ENCODE data around the gene SHC2. TPM values are rescaled to one million over a fixed set of nuclear protein-coding genes. Genes with fewer than 3 reads are reported as not detected.
A peak's percentile ranks its signal among the peaks of the same experiment; 100 is the strongest.

The SHC2 gene
- total and polyA plus RNA-seq, 2 experiments from 2014 or later = 2.2 to 4.6 TPM

DNA sequence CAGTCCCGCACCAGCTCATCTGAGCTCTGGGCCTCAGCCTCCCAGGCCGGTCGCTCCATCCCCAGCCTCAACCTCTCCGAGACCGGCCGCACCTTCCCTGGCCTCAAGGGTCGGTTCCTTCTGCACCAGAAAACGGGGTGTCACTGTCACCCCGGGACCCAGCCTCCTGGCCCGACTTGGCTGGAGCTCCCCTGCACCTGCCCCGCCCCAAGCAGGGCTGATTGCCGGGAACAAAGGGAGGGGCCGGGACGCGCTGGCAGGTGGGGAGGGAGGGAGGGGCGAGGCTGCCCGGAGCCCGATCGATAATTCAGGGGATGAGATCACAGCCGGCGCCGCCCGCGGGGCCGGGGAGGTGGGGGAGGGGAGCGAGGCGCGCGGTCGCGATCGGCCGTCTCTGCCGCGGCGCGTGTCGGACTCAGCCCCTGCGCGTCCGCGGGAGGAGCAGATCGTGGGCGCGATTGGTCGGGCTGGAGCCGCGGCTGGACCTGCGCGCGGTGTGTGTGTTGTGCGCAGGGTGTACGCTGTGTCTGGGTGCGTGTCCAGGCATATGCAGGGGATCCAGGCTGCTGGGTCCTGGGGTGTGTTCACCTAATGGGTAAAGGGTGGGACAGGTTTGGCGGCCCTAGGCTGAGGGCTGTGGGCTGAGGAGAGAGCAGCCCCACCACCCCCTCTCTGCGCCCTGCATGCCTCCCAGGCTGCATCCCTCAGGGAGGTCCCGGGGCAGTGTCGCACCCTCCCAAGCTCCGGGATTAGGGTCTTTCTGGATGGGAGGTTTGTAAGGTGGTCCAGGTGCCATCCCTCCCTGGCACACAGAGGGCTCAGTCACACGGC is 1.1 kb upstream of the SHC2 start:
- peaks cover 29% of the 10 kb centered on the region for H3K27me3 Mint-ChIP-seq (ENCODE audit: insufficient read depth, low read depth, poor library complexity)
- peak; percentile 63 for ATAC-seq

More for the DNA sequence above, 1.1 kb upstream of the SHC2 start:
- Histone ChIP-seq H3K9me2 (ENCODE audit: insufficient read depth) (no peaks in the 10 kb centered on the region), H3K27ac (ENCODE audit: low read depth) (no peak overlapping the region), H3K4me1 (ENCODE audit: insufficient read depth) (no peaks in the 10 kb centered on the region; the same call in 1 of the 2 replicates), H3K27me3 (ENCODE audit: insufficient read depth) (peaks cover 33% of the 10 kb centered on the region), H2AFZ (0 out of 2 replicates have a peak overlapping the region, but pooled peaks have one; percentile 47), H3F3A (replicated peaks; ENCODE audit: low read depth) (0 out of 2 replicates have a peak, but pooled peaks cover 4% of the 10 kb centered on the region), H3K36me3 (ENCODE audit: insufficient read depth) (no peaks in the 10 kb centered on the region), H3K4me2 (peak overlapping the region; percentile 87), H3K4me3 (peak overlapping the region; percentile 60), H4K20me1 (replicated peaks; ENCODE audit: insufficient read depth) (no peaks in the 10 kb centered on the region), H3K79me2 (replicated peaks; ENCODE audit: insufficient read depth) (no peaks in the 10 kb centered on the region)
- DNase-seq (ENCODE audit: low spot score) = peak; percentile 77
- H3K4me1 Mint-ChIP-seq = peaks cover 7% of the 10 kb centered on the region
- no peaks in the 10 kb centered on the region for H3K36me3 Mint-ChIP-seq (ENCODE audit: low read depth)
- H3K9me3 Mint-ChIP-seq = peaks cover 4% of the 10 kb centered on the region
- H3K4me3 Mint-ChIP-seq = peak overlapping the region; percentile 70
- no peak overlapping the region for H3K27ac Mint-ChIP-seq
- TF ChIP-seq ZNF331 (CRISPR knock-in tag; IDR thresholded peaks at IDR 0.05; ENCODE audit: low read depth) = no peak
- TF ChIP-seq ZNF114 (CRISPR knock-in tag; IDR thresholded peaks at IDR 0.05) = no peak
- TF ChIP-seq, protein P1, sequence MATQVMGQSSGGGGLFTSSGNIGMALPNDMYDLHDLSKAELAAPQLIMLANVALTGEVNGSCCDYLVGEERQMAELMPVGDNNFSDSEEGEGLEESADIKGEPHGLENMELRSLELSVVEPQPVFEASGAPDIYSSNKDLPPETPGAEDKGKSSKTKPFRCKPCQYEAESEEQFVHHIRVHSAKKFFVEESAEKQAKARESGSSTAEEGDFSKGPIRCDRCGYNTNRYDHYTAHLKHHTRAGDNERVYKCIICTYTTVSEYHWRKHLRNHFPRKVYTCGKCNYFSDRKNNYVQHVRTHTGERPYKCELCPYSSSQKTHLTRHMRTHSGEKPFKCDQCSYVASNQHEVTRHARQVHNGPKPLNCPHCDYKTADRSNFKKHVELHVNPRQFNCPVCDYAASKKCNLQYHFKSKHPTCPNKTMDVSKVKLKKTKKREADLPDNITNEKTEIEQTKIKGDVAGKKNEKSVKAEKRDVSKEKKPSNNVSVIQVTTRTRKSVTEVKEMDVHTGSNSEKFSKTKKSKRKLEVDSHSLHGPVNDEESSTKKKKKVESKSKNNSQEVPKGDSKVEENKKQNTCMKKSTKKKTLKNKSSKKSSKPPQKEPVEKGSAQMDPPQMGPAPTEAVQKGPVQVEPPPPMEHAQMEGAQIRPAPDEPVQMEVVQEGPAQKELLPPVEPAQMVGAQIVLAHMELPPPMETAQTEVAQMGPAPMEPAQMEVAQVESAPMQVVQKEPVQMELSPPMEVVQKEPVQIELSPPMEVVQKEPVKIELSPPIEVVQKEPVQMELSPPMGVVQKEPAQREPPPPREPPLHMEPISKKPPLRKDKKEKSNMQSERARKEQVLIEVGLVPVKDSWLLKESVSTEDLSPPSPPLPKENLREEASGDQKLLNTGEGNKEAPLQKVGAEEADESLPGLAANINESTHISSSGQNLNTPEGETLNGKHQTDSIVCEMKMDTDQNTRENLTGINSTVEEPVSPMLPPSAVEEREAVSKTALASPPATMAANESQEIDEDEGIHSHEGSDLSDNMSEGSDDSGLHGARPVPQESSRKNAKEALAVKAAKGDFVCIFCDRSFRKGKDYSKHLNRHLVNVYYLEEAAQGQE (IDR thresholded peaks at IDR 0.05; ENCODE audit: unreplicated experiment) = no peak
- no peak for TF ChIP-seq POLR2AphosphoS5 (IDR thresholded peaks at IDR 0.05; ENCODE audit: low read depth)
- no peak for TF ChIP-seq STAT1 (IDR thresholded peaks at IDR 0.05; ENCODE audit: unreplicated experiment)
- TF ChIP-seq EZH2phosphoT487 (IDR thresholded peaks at IDR 0.05; ENCODE audit: unreplicated experiment) = no peak
- TF ChIP-seq, protein P2, sequence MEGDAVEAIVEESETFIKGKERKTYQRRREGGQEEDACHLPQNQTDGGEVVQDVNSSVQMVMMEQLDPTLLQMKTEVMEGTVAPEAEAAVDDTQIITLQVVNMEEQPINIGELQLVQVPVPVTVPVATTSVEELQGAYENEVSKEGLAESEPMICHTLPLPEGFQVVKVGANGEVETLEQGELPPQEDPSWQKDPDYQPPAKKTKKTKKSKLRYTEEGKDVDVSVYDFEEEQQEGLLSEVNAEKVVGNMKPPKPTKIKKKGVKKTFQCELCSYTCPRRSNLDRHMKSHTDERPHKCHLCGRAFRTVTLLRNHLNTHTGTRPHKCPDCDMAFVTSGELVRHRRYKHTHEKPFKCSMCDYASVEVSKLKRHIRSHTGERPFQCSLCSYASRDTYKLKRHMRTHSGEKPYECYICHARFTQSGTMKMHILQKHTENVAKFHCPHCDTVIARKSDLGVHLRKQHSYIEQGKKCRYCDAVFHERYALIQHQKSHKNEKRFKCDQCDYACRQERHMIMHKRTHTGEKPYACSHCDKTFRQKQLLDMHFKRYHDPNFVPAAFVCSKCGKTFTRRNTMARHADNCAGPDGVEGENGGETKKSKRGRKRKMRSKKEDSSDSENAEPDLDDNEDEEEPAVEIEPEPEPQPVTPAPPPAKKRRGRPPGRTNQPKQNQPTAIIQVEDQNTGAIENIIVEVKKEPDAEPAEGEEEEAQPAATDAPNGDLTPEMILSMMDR (conservative IDR thresholded peaks at IDR 0.05; ENCODE audit: low read depth in 2 of 2) = no peak
- TF ChIP-seq, protein P3, sequence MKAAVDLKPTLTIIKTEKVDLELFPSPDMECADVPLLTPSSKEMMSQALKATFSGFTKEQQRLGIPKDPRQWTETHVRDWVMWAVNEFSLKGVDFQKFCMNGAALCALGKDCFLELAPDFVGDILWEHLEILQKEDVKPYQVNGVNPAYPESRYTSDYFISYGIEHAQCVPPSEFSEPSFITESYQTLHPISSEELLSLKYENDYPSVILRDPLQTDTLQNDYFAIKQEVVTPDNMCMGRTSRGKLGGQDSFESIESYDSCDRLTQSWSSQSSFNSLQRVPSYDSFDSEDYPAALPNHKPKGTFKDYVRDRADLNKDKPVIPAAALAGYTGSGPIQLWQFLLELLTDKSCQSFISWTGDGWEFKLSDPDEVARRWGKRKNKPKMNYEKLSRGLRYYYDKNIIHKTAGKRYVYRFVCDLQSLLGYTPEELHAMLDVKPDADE (IDR thresholded peaks at IDR 0.05) = no peak
- TF ChIP-seq, protein P4, sequence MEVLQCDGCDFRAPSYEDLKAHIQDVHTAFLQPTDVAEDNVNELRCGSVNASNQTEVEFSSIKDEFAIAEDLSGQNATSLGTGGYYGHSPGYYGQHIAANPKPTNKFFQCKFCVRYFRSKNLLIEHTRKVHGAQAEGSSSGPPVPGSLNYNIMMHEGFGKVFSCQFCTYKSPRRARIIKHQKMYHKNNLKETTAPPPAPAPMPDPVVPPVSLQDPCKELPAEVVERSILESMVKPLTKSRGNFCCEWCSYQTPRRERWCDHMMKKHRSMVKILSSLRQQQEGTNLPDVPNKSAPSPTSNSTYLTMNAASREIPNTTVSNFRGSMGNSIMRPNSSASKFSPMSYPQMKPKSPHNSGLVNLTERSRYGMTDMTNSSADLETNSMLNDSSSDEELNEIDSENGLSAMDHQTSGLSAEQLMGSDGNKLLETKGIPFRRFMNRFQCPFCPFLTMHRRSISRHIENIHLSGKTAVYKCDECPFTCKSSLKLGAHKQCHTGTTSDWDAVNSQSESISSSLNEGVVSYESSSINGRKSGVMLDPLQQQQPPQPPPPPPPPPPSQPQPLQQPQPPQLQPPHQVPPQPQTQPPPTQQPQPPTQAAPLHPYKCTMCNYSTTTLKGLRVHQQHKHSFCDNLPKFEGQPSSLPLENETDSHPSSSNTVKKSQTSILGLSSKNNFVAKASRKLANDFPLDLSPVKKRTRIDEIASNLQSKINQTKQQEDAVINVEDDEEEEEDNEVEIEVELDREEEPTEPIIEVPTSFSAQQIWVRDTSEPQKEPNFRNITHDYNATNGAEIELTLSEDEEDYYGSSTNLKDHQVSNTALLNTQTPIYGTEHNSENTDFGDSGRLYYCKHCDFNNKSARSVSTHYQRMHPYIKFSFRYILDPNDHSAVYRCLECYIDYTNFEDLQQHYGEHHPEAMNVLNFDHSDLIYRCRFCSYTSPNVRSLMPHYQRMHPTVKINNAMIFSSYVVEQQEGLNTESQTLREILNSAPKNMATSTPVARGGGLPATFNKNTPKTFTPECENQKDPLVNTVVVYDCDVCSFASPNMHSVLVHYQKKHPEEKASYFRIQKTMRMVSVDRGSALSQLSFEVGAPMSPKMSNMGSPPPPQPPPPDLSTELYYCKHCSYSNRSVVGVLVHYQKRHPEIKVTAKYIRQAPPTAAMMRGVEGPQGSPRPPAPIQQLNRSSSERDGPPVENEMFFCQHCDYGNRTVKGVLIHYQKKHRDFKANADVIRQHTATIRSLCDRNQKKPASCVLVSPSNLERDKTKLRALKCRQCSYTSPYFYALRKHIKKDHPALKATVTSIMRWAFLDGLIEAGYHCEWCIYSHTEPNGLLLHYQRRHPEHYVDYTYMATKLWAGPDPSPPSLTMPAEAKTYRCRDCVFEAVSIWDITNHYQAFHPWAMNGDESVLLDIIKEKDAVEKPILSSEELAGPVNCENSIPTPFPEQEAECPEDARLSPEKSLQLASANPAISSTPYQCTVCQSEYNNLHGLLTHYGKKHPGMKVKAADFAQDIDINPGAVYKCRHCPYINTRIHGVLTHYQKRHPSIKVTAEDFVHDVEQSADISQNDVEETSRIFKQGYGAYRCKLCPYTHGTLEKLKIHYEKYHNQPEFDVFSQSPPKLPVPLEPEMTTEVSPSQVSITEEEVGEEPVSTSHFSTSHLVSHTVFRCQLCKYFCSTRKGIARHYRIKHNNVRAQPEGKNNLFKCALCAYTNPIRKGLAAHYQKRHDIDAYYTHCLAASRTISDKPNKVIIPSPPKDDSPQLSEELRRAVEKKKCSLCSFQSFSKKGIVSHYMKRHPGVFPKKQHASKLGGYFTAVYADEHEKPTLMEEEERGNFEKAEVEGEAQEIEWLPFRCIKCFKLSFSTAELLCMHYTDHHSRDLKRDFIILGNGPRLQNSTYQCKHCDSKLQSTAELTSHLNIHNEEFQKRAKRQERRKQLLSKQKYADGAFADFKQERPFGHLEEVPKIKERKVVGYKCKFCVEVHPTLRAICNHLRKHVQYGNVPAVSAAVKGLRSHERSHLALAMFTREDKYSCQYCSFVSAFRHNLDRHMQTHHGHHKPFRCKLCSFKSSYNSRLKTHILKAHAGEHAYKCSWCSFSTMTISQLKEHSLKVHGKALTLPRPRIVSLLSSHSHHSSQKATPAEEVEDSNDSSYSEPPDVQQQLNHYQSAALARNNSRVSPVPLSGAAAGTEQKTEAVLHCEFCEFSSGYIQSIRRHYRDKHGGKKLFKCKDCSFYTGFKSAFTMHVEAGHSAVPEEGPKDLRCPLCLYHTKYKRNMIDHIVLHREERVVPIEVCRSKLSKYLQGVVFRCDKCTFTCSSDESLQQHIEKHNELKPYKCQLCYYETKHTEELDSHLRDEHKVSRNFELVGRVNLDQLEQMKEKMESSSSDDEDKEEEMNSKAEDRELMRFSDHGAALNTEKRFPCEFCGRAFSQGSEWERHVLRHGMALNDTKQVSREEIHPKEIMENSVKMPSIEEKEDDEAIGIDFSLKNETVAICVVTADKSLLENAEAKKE (CRISPR knock-in tag; IDR thresholded peaks at IDR 0.05) = no peak
- no peak for TF ChIP-seq EZH2 (IDR thresholded peaks at IDR 0.05; ENCODE audit: low read depth, unreplicated experiment)
- TF ChIP-seq JUNB (IDR thresholded peaks at IDR 0.05; ENCODE audit: unreplicated experiment) = no peak
- TF ChIP-seq NANOG (IDR thresholded peaks at IDR 0.05; ENCODE audit: borderline replicate concordance) = no peak
- TF ChIP-seq CREB1 (CRISPR knock-in tag; IDR thresholded peaks at IDR 0.05; ENCODE audit: low read depth) = no peak

All from GM23338 (cell line).